OCI-LY3 (cell line): ENCODE measurements around the gene RCAN3.

Experiments used
- EZH2phosphoT487 ChIP-seq: fragments of 200-600 bp; shearing (Covaris generic); IDR thresholded peaks from 2 replicates; pipeline ENCODE4 v1.6.1; 2018; ENCODE audit warnings: antibody characterized with exemption, mixed run types, low read depth
- TF ChIP-seq, protein P1 (sequence below): fragments of 200-600, 300-600 bp; sonication (generic); IDR thresholded peaks from 2 replicates; pipeline ENCODE4 v1.5.1; 2014; ENCODE audit warnings: antibody characterized with exemption, low read length, low read depth

DNA sequence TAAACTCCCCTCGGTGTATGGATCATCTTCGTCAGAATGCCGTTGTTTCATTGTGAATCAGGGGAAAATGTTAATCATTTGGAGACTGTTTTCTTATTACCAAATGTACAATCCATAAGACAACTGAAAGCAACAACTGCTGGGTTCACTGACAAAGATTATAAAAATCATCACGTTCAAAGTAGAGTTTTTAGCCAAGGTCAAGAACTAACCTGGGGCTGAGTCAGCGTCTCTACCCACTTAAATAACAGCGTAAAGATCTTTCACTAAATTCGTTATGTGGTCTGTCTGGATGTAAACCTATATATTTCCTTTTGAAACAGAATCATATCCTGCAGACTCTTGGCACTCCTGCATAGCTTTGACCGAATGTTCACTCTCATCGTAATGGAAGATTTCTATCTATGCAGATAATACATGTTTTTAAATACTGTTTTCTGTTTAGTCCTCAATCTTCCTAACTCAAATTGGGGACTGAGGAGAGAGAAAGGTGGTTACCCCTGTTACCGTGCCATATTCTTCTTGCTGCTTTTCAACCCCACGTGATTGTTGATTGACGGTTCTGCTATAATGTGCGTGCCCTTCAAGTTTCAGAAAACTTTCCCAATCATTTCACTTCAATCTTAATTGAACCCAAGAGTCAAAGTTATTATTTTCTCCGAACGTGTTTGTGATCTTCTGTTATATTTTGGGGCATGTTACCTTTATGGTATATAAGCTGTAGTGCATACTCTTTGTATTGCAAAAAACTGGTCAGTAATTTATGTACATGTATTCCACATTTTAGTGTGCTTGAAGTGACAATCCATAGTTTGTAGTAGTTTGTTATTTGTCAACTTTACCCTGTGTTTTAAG, 37.6 kb downstream of the RCAN3 start:
- TF ChIP-seq, protein P1, sequence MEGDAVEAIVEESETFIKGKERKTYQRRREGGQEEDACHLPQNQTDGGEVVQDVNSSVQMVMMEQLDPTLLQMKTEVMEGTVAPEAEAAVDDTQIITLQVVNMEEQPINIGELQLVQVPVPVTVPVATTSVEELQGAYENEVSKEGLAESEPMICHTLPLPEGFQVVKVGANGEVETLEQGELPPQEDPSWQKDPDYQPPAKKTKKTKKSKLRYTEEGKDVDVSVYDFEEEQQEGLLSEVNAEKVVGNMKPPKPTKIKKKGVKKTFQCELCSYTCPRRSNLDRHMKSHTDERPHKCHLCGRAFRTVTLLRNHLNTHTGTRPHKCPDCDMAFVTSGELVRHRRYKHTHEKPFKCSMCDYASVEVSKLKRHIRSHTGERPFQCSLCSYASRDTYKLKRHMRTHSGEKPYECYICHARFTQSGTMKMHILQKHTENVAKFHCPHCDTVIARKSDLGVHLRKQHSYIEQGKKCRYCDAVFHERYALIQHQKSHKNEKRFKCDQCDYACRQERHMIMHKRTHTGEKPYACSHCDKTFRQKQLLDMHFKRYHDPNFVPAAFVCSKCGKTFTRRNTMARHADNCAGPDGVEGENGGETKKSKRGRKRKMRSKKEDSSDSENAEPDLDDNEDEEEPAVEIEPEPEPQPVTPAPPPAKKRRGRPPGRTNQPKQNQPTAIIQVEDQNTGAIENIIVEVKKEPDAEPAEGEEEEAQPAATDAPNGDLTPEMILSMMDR, result no peak
- TF ChIP-seq EZH2phosphoT487, result no peak
